ENCODE data around the gene GPR119. TPM values are rescaled to one million over a fixed set of nuclear protein-coding genes. Genes with fewer than 3 reads are reported as not detected.

The GPR119 gene
- polyA plus RNA-seq, 1 donor (not counting 4 experiments of a cell fraction or from before 2014, with no cell fraction given), result not detected

DNA sequence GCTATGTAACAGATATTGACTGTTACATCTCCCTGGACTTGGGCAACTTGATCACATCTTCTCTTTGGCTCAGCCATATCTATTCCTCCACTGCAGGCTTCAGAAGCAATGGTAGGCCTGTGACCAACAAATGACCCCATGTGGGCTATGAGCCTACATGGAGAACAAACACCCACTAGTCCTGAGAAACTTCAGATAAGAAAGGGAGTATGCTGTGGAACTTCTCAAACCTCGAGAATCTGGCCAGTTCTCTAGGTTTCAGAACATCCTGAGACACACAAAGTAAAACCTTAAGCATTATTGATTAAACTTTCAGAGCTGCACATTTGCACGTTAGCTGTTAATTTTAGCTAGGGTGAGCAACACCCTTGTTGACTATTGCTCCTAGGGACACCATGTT is 32.6 kb upstream of the GPR119 start:
- FAIRE-seq, result no peak
- Histone ChIP-seq H3K27me3 (ENCODE audit: control insufficient read depth, extremely low read depth, insufficient read depth, low read length) (no peaks in the 10 kb centered on the region), H2AFZ (ENCODE audit: control insufficient read depth, low read length) (no peak overlapping the region), H3K27ac (ENCODE audit: control insufficient read depth, insufficient read depth, low read length) (no peak overlapping the region), H3K36me3 (ENCODE audit: control insufficient read depth in 2 of 2, extremely low read depth in 1 of 2, insufficient read depth in 2 of 2, low read length in 2 of 2) (no peaks in the 10 kb centered on the region), H3K9ac (ENCODE audit: control insufficient read depth, extremely low read depth, insufficient read depth, low read length) (no peak overlapping the region), H3K4me1 (ENCODE audit: control insufficient read depth, extremely low read depth, insufficient read depth, low read length) (no peaks in the 10 kb centered on the region), H3K79me2 (ENCODE audit: control insufficient read depth, insufficient read depth, low read length) (no peaks in the 10 kb centered on the region), H3K9me3 (ENCODE audit: control insufficient read depth, low read depth, low read length) (no peaks in the 10 kb centered on the region), H4K20me1 (ENCODE audit: control insufficient read depth, extremely low read depth, insufficient read depth, low read length) (no peaks in the 10 kb centered on the region), H3K4me2 (ENCODE audit: control insufficient read depth, extremely low read depth, insufficient read depth, low read depth, low read length) (no peak overlapping the region), H3K4me3 (ENCODE audit: control insufficient read depth in 2 of 3, extremely low read depth in 1 of 3, insufficient read depth in 2 of 3, low read depth in 1 of 3, low read length in 3 of 3) (no peak overlapping the region), H3K9me1 (ENCODE audit: control insufficient read depth, extremely low read depth, insufficient read depth, low read length) (no peaks in the 10 kb centered on the region)
- TF ChIP-seq, protein P1, sequence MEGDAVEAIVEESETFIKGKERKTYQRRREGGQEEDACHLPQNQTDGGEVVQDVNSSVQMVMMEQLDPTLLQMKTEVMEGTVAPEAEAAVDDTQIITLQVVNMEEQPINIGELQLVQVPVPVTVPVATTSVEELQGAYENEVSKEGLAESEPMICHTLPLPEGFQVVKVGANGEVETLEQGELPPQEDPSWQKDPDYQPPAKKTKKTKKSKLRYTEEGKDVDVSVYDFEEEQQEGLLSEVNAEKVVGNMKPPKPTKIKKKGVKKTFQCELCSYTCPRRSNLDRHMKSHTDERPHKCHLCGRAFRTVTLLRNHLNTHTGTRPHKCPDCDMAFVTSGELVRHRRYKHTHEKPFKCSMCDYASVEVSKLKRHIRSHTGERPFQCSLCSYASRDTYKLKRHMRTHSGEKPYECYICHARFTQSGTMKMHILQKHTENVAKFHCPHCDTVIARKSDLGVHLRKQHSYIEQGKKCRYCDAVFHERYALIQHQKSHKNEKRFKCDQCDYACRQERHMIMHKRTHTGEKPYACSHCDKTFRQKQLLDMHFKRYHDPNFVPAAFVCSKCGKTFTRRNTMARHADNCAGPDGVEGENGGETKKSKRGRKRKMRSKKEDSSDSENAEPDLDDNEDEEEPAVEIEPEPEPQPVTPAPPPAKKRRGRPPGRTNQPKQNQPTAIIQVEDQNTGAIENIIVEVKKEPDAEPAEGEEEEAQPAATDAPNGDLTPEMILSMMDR (optimal IDR thresholded peaks at IDR 0.05 in 1 of 3, IDR thresholded peaks at IDR 0.05 in 1 of 3, conservative IDR thresholded peaks at IDR 0.05 in 1 of 3; ENCODE audit: extremely low read depth in 1 of 3, insufficient read depth in 2 of 3, low read length in 3 of 3), result no peak
- no peak for TF ChIP-seq EZH2 (IDR thresholded peaks at IDR 0.05; ENCODE audit: low read length)
- dilution Hi-C loops (cut with MboI; ENCODE audit: extremely low pct_ligation_motif_present, low sequenced_read_pairs), result no loop called here
- DNase-seq (ENCODE audit: low read depth, low spot score), result no peak

GRCh38 chrX:130416785-130417184 is 31.3 kb upstream of the GPR119 start:
- no peaks in the 10 kb centered on the region for H3K4me1 ChIP-seq (ENCODE audit: control insufficient read depth, extremely low read depth, insufficient read depth, low read length)
- FAIRE-seq (no peak), DNase-seq (ENCODE audit: low read depth, low spot score) (no peak)
- H3K9me3 ChIP-seq (ENCODE audit: control insufficient read depth, low read depth, low read length), result no peaks in the 10 kb centered on the region
- no peak overlapping the region for H3K4me2 ChIP-seq (ENCODE audit: control insufficient read depth, extremely low read depth, insufficient read depth, low read depth, low read length)
- H2AFZ ChIP-seq (ENCODE audit: control insufficient read depth, low read length), result no peak overlapping the region
- TF ChIP-seq, protein P1 (optimal IDR thresholded peaks at IDR 0.05 in 1 of 3, IDR thresholded peaks at IDR 0.05 in 1 of 3, conservative IDR thresholded peaks at IDR 0.05 in 1 of 3; ENCODE audit: extremely low read depth in 1 of 3, insufficient read depth in 2 of 3, low read length in 3 of 3), result no peak
- no peak for TF ChIP-seq EZH2 (IDR thresholded peaks at IDR 0.05; ENCODE audit: low read length)
- no peak overlapping the region for H3K27ac ChIP-seq (ENCODE audit: control insufficient read depth, insufficient read depth, low read length)
- H3K36me3 ChIP-seq (ENCODE audit: control insufficient read depth in 2 of 2, extremely low read depth in 1 of 2, insufficient read depth in 2 of 2, low read length in 2 of 2), result no peaks in the 10 kb centered on the region
- dilution Hi-C loops (cut with MboI; ENCODE audit: extremely low pct_ligation_motif_present, low sequenced_read_pairs), result no loop called here
- H3K4me3 ChIP-seq (ENCODE audit: control insufficient read depth in 2 of 3, extremely low read depth in 1 of 3, insufficient read depth in 2 of 3, low read depth in 1 of 3, low read length in 3 of 3), result no peak overlapping the region
- H4K20me1 ChIP-seq (ENCODE audit: control insufficient read depth, extremely low read depth, insufficient read depth, low read length), result no peaks in the 10 kb centered on the region
- no peaks in the 10 kb centered on the region for H3K9me1 ChIP-seq (ENCODE audit: control insufficient read depth, extremely low read depth, insufficient read depth, low read length)
- H3K9ac ChIP-seq (ENCODE audit: control insufficient read depth, extremely low read depth, insufficient read depth, low read length), result no peak overlapping the region
- no peaks in the 10 kb centered on the region for H3K79me2 ChIP-seq (ENCODE audit: control insufficient read depth, insufficient read depth, low read length)
- no peaks in the 10 kb centered on the region for H3K27me3 ChIP-seq (ENCODE audit: control insufficient read depth, extremely low read depth, insufficient read depth, low read length)

All from keratinocyte (primary cell).